Muscle layer of colon (tissue), 2 donors: ENCODE results near the gene PORCN.
"Not testable (repeated sequence)": the region's sequence is repeated elsewhere in the genome, so short reads cannot be mapped to it uniquely, and the experiment has no call there.

Source experiments
- H3K27ac ChIP-seq: one replicate; pipeline ENCODE4 v1.7.0; 2013; ENCODE audit warnings: low read depth, mild to moderate bottlenecking, low read length, moderate library complexity
- H3K27me3 ChIP-seq, 2 donors: one replicate each; pipeline ENCODE4 v1.7.0; 2013; ENCODE audit warnings: low read length in 2 of 2, mild to moderate bottlenecking in 2 of 2; ENCODE audit not compliant: insufficient read depth in 2 of 2, control insufficient read depth in 1 of 2
- H3K36me3 ChIP-seq: one replicate; pipeline ENCODE4 v1.7.0; 2013; ENCODE audit warnings: mild to moderate bottlenecking, low read length; ENCODE audit not compliant: insufficient read depth
- H3K4me1 ChIP-seq: one replicate; pipeline ENCODE4 v1.7.0; 2013; ENCODE audit warnings: mild to moderate bottlenecking, low read length; ENCODE audit not compliant: insufficient read depth
- H3K4me3 ChIP-seq, 2 donors: one replicate each; pipeline ENCODE4 v1.7.0; 2013; ENCODE audit warnings: low read length in 2 of 2, low read depth in 1 of 2, mild to moderate bottlenecking in 1 of 2, moderate library complexity in 1 of 2
- H3K9ac ChIP-seq: one replicate; pipeline ENCODE4 v1.7.0; 2013; ENCODE audit warnings: low read length
- H3K9me3 ChIP-seq: one replicate; pipeline ENCODE4 v1.7.0; 2013; ENCODE audit warnings: mild to moderate bottlenecking, low read length
- donor health status: abdominal sarcoma.
- donor health status: Adenocarcinoma of cecum.

PORCN gene

DNA sequence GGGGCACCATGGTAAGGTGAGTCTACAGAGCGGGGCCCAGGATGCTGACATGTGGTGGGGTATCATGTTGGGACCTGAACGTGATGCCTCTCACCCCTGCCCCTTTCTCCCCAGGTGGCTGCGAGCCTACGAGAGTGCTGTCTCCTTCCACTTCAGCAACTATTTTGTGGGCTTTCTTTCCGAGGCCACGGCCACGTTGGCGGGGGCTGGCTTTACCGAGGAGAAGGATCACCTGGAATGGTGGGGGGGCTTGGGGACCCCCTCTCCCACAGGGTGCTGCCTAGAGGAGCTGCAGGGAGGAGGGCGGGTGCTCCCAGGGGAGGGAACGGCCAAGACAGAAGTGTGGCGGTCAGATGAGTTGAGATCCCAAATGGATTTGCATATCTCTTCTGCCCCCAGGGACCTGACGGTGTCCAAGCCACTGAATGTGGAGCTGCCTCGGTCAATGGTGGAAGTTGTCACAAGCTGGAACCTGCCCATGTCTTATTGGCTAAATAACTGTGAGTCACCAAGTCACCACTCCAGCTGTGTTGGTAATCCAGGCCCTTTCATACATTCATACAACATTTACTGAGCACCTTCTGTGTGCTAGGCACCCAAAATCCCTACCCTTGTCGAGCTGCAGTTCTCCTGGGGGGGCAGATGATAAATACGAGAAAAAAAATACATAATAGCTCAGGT, 5.5 kb downstream of the PORCN start:
- H3K27me3 ChIP-seq, result peaks cover 0 to 11% of the 10 kb centered on the region in 2 donors
- H3K9ac ChIP-seq, result no peak overlapping the region
- H3K9me3 ChIP-seq, result no peaks in the 10 kb centered on the region
- H3K4me1 ChIP-seq, result no peaks in the 10 kb centered on the region
- H3K4me3 ChIP-seq, result no peak overlapping the region
- no peak overlapping the region for H3K27ac ChIP-seq
- peaks cover 13% of the 10 kb centered on the region for H3K36me3 ChIP-seq

DNA sequence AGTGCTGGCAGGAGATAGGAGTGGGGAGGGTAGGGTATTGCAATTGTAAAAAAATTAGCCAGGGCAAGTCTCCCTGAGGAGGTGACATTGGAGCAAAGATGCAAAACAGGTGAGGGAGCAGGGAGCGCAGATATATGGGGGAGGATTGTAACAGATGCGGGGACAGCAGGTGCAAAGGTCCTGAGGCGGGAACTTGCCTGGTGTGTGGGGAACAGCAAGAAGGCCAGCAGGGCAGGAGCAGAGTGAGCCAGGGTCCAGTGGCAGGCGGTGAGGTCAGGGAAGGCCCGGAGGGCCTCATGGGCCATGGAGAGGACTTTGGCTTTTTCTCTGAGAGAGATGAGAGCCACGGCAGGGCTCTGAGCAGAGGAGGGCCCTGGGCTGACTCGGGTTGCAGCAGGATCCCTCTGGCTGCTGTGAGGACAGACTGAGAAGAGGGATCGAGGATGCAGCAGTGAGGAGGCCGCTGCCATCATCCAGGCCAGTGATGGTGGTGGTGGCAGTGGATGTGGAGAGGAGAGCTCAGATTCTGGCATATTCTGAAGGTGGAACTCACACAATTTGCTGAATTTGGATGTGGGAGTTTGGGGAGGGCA, 6.2 kb downstream of the PORCN start:
- no peak overlapping the region for H3K4me3 ChIP-seq
- H3K27me3 ChIP-seq, result peaks cover 0 to 10% of the 10 kb centered on the region in 2 donors
- no peaks in the 10 kb centered on the region for H3K4me1 ChIP-seq
- H3K27ac ChIP-seq, result no peak overlapping the region
- no peaks in the 10 kb centered on the region for H3K9me3 ChIP-seq
- H3K36me3 ChIP-seq, result peaks cover 13% of the 10 kb centered on the region
- no peak overlapping the region for H3K9ac ChIP-seq

DNA sequence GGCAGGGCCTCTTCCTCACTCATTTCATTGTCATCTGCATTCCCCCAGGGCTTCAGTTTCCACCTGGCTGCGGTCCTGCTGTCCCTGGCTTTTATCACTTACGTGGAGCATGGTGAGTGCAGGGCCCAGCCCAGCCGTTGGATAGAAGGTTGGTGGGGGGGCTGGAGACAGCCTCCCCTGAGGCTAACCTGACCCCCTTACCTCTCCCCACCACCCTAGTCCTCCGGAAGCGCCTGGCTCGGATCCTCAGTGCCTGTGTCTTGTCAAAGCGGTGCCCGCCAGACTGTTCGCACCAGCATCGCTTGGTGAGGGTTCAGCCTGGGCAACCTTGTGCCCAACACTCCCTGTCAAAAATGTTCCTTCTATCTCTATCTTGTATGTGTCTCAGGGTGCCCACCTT, 7.0 kb downstream of the PORCN start:
- no peak overlapping the region for H3K9ac ChIP-seq
- H3K36me3 ChIP-seq, result peaks cover 13% of the 10 kb centered on the region
- H3K4me1 ChIP-seq, result no peaks in the 10 kb centered on the region
- H3K27ac ChIP-seq, result no peak overlapping the region
- no peaks in the 10 kb centered on the region for H3K9me3 ChIP-seq
- H3K27me3 ChIP-seq, result peaks cover 0 to 10% of the 10 kb centered on the region in 2 donors
- no peak overlapping the region for H3K4me3 ChIP-seq

- Histone ChIP-seq H3K4me1 (no peaks in the 10 kb centered on the region), H3K9ac (no peak overlapping the region), H3K4me3 (no peak overlapping the region), H3K27ac (no peak overlapping the region), H3K27me3 (peaks cover 0 to 10% of the 10 kb centered on the region in 2 donors), H3K9me3 (no peaks in the 10 kb centered on the region), H3K36me3 (peaks cover 13% of the 10 kb centered on the region)
These were observed 7.5 kb downstream of the PORCN start for GRCh38 chrX:48516285-48516684.

- H3K27me3 ChIP-seq, result peaks cover 0 to 10% of the 10 kb centered on the region in 2 donors
- H3K9ac ChIP-seq, result no peak overlapping the region
- peaks cover 13% of the 10 kb centered on the region for H3K36me3 ChIP-seq
- no peaks in the 10 kb centered on the region for H3K9me3 ChIP-seq
- no peaks in the 10 kb centered on the region for H3K4me1 ChIP-seq
- H3K4me3 ChIP-seq, result no peak overlapping the region
- H3K27ac ChIP-seq, result no peak overlapping the region
These were observed 8.2 kb downstream of the PORCN start for GRCh38 chrX:48516987-48517386.

DNA sequence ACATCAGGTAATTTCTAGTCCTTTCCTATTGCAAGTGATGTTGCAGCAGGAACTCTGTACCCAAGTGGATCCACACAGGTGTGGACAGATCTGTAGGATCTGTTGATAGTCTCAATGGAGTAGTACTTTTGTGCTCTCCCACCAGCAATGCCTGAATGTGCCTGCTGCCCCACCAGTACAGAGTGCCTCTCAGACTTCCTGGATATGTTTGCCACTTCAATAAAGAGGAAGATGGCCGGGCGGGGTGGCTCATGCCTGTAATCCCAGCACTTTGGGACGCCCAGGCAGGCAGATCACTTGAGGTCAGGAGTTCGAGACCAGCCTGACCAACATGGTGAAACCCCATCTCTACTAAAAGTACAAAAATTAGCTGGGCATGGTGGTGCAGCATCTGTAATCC, 10.7 kb downstream of the PORCN start:
- H3K4me3 ChIP-seq, H3K27ac ChIP-seq, H3K27me3 ChIP-seq, H3K9ac ChIP-seq, H3K4me1 ChIP-seq, H3K9me3 ChIP-seq: not testable (repeated sequence)
- H3K36me3 ChIP-seq, result peaks cover 12% of the 10 kb centered on the region

GRCh38 chrX:48520455-48520854, 11.7 kb downstream of the PORCN start:
- H3K9ac ChIP-seq, result no peak overlapping the region
- no peak overlapping the region for H3K27ac ChIP-seq
- no peaks in the 10 kb centered on the region for H3K27me3 ChIP-seq
- H3K9me3 ChIP-seq, result no peaks in the 10 kb centered on the region
- H3K4me3 ChIP-seq, result no peak overlapping the region
- H3K36me3 ChIP-seq, result peaks cover 8% of the 10 kb centered on the region
- no peaks in the 10 kb centered on the region for H3K4me1 ChIP-seq

- peak overlapping the region; percentile 1 for H3K27ac ChIP-seq
These were observed 12.2 kb downstream of the PORCN start for GRCh38 chrX:48520976-48521352.

DNA sequence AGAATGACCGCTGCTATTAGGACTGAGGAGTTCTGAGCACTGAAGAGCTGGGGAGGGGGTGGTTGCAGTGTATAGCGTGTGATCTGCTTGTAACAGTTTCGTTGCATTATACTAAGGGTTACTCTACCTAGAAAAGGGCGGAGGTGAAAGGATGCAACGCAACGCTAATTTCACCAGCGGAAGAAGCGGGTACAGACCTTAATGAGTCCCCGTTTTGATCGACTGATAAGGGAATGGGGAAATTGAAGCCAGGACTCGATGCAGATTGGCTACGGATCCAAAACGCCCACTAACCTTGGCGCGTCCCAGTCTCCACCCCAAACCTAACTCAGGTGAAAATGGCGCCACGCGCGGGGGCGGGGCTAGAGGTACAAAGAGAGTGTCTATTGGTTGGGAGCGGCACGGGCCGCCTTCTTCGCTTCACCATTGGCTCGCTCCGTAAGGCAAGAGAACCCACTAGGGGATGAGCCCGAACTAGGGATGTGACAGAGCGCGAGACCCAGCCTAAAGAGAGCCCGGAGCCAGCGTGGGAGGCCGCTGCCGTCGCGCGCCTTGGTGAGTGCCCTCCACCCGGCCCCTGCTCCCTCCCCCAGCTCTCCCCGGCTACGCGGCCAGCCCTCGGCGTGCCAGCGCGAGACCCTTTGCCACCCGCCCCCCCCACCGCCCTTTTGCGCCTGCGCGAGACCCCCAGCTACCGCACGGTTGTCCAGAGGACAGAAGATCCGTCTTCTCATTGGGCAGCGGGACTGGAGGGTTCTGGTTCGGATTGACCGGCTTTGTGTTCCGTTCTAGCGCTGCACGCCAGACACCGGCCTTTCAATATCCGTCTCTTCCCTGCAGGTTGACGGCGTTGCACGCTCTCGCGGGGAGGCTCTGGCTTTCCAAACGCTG, 12.8 kb downstream of the PORCN start, which contains the start of gene EBP:
Gene EBP, plus strand, starts transcription at position 456 of the 891 bp plus-strand sequence. CDS start 1,964 bp downstream, outside the sequence.
- H3K9me3 ChIP-seq, result no peaks in the 10 kb centered on the region
- peak within 1 kb of the TSS; percentile 1 for H3K27ac ChIP-seq
- peak within 1 kb of the TSS; percentile 11 for H3K9ac ChIP-seq
- H3K27me3 ChIP-seq, result no peaks in the 10 kb centered on the region
- no peaks in the 10 kb centered on the region for H3K4me1 ChIP-seq
- peaks cover 4% of the 10 kb centered on the region for H3K36me3 ChIP-seq
- H3K4me3 ChIP-seq, result peak within 1 kb of the TSS; percentile 49 to 69

More at GRCh38 chrX:48520976-48521352, 12.2 kb downstream of the PORCN start:
- Histone ChIP-seq H3K4me3 (peak overlapping the region; percentile 16 to 69), H3K4me1 (no peaks in the 10 kb centered on the region), H3K9ac (no peak overlapping the region), H3K27me3 (no peaks in the 10 kb centered on the region), H3K9me3 (no peaks in the 10 kb centered on the region), H3K36me3 (peaks cover 3% of the 10 kb centered on the region)

DNA sequence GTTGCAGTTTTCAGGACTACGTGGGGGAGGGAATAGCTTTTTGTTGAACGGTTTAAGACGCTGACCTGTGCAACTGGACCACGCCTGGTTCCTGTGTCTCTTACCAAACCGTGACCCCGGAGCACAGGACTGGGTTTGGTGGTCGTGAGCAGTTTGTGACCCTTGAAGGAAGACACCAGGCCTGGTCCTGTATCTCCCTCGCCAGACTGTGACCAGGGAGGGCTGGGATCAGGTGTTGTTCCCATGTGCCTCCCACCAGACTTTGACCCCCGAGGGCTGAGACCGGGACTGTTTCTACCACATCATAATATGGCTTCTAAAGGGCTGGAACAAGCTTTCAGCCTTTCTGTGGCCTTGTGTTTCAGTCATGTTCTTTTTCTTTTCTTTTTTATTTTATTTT, 13.5 kb downstream of the PORCN start:
- H3K27me3 ChIP-seq, result no peaks in the 10 kb centered on the region
- peak overlapping the region; percentile 1 for H3K27ac ChIP-seq
- H3K4me1 ChIP-seq, result no peaks in the 10 kb centered on the region
- H3K9ac ChIP-seq, result peak overlapping the region; percentile 11
- peak overlapping the region; percentile 49 to 69 for H3K4me3 ChIP-seq
- peaks cover 11% of the 10 kb centered on the region for H3K36me3 ChIP-seq
- no peaks in the 10 kb centered on the region for H3K9me3 ChIP-seq

GRCh38 chrX:48523682-48524081, 14.9 kb downstream of the PORCN start:
- Histone ChIP-seq H3K4me1 (no peaks in the 10 kb centered on the region), H3K27me3 (no peaks in the 10 kb centered on the region), H3K36me3 (peaks cover 11% of the 10 kb centered on the region), H3K9ac (no peak overlapping the region), H3K4me3 (no peak overlapping the region), H3K27ac (no peak overlapping the region), H3K9me3 (no peaks in the 10 kb centered on the region)
